ENCODE measurements around the gene GGACT.

The GGACT gene

GRCh38 chr13:100510208-100510957 lies 78.2 kb downstream of the GGACT start:
- no peak for DNase-seq

DNA sequence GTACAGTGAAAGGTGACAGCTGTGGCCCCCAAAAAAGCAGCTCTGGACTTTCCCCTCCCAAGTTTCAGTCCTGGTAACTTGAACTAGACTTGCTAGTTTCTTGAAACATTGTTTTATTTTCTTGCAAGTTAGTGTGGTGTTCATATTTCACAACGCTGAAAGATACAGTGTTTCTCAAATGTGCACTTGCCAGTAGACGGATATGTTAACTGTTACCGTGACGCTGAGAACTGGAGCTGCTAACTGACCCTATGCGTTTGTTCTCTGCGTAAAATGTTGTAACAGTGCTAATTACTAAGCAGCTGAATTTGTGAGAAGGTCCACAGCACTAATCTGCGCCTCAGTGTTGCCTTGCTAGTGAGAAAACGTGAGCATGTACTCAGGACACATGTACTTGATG lies 79.6 kb downstream of the GGACT start:
- DNase-seq: no peak

DNA sequence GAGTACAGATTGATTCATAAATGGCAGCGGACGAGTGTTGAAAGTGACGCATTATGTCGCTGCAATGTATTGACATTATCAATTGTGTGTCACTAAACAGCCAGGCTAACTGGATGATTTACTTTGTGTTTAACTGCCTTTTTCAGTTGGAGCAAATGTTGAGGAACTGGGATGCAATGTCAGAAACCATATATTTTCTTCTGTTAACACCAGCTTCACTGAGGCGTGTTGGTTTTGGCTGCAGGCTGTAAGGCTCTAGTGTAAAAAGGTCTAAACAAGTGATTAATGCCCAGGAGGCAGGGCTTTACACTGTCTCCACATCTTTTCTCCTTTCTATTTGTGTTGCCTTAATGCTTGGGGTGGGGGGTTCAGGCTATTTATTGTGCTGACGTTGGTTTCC lies 80.1 kb downstream of the GGACT start:
- DNase-seq: no peak

- DNase-seq: peak; percentile 55
These were observed 81.8 kb downstream of the GGACT start for GRCh38 chr13:100506600-100507422.

GRCh38 chr13:100506154-100506553 lies 82.4 kb downstream of the GGACT start:
- DNase-seq: no peak

DNA sequence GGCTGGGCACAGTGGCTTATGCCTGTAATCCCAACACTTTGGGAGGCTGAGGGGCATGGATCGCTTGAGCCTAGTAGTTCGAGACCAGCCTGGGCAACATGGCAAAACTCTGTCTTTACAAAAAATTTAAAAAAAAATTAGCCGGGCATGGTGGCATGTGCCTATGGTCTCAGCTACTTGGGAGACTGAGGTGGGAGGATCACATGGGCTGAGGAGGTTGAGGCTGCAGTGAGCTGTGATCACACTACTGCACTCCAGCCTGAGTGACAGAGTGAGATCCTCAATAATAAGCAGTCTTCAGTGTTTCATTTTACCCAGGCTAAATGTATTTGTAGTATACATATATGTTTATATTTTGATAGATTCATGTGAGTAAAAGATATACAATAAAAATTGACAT lies 85.0 kb downstream of the GGACT start:
- no peak for DNase-seq

- DNase-seq: no peak
These were observed 86.1 kb downstream of the GGACT start for GRCh38 chr13:100502446-100502845.

DNA sequence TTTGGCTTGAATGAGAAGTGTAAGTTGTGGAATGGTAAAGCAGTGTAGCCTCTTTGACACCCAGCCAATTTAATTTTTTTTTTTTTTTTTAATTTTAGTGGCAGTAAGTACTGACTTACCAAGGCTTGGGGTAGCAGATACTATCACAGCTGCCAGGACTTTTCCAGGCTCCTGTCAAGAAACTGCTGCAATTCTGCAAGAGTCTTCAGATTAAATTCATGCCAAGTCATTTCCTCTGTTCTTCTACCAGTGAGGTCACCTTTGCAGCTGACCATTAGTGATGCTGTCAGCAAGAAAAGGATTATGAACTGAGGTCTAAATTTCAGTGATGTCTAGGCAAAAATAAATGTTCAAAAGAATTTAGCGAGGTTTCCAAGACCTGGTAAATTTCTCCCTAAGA lies 91.2 kb downstream of the GGACT start:
- DNase-seq: peak; percentile 68

DNA sequence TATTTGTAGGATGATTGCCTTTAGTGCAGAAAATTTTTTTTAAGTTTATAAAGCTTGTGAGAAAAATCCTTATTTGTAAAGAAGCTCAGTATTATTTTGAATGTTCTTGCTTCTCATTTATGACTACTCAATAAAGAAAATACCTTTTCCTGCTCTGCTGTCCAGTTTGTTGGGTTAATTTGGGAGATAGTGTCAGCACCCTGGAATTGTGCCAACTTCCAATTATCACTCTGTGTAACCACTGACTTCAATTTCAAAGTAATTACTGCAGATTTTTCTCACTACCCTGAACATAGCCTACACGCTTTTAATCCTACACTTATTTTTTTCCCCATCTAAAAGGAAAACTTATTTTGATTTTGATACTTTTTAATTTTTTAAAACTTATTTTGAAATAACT lies 93.1 kb downstream of the GGACT start:
- no peak for DNase-seq

DNA sequence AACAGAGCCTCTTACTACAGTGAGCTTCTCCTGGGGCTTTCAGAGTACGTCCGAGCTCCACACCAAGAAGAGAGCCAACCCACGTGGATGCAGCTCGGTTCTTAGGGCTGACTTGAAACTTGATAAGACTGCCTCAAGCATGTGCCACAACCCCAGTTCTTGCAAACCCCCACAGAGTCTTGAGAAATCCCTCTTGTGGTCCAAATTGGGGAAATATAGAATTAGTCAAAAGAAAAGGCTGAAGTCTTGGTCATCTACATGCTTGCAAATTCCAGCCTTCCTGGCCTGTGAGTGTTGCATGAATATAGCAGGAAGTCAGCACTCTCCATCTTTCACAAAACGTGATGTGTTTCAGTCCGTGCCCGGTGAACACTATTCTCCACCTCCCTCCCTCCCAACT lies 95.2 kb downstream of the GGACT start:
- DNase-seq: peak; percentile 81

- DNase-seq: peak; percentile 70
These were observed 97.3 kb downstream of the GGACT start for GRCh38 chr13:100491164-100491842.

- DNase-seq: no peak
These were observed 97.9 kb downstream of the GGACT start for GRCh38 chr13:100490692-100491091.

DNA sequence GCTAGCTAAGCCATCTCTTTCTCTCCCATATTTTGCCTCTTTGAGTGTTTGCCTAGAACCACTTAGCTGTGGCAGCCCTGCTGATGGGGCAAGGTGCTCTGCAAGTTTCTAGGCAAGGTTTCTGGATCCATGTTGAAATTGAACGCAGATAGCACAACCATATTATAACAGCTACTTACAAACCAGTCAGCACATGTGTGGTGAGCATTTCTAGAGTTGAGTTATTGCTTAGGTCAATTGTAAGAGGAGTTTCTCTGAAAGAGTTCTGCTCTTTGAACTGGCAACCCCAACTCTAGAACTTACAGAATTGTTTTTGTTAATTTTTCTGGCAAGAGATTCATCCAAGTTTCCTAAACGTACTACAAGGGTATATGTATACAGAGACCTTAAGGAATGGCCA lies 103.3 kb downstream of the GGACT start:
- DNase-seq: no peak

DNA sequence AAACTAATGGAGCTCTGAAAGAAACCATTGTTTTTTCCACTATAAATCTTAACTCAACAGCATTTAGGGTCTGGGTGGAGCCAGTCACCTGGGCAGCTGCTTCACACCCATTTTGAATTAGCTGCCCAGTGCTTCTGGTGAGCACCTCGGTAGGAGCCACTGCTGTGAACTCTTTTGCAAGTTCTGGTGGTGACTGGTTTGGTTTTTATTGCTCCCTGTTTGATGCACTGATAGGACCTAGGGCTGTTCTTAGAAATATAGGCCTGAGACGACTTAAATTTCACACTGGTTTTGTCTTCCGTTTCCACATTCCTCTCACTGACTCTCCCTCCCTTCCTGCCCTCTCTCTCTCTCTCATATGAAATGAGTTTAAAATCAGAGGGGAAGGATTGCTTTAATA lies 103.9 kb downstream of the GGACT start:
- no peak for DNase-seq

DNA sequence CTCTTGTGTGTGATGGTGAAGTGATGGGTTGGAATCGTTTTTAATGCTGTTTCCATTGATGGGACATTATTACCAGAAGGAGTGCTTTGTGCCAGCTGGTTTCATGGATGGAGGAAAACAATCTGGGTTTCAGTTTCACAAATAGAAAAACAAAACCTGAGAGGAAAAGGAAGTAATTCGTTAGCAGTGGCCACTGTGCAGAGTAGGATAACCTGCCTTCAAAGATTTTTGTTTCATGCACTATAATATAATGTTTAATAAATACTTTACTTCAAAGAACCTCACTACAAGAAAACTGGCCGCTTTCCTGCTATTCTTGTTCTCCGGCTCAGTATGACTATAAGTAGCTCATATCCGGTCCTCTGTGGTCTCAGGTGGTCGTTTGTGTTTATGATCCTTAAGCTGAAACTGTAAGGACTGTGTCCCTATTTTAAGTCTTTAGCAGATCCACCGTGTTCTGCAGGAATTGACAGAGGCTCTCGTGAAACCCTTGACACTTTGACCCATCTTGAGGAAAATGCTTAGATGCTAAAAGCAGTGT lies 104.7 kb downstream of the GGACT start:
- DNase-seq: no peak

GRCh38 chr13:100483139-100483538 lies 105.5 kb downstream of the GGACT start:
- no peak for DNase-seq

GRCh38 chr13:100480676-100481075 lies 107.9 kb downstream of the GGACT start:
- no peak for DNase-seq

All from inflammatory macrophage treated with lipopolysaccharide for 4 hours (primary cell).